Ovary (tissue), 3 donors: ENCODE results near the gene KCNG2.

Source experiments
- CTCF ChIP-seq, 3 donors: fragments of 450-650 bp in 2 of 3; fragments of 200-600 bp in 1 of 3; IDR thresholded peaks; one replicate each; pipeline versions ENCODE4 v1.5.1 to v1.8.0; 2016 to 2022; ENCODE audit warnings: antibody characterized with exemption in 3 of 3, mild to moderate bottlenecking in 1 of 3
- EP300 ChIP-seq: sonication (generic); formaldehyde crosslinking; IDR thresholded peaks from one replicate; pipeline ENCODE4 v1.6.1; 2017; ENCODE audit warnings: antibody characterized with exemption
- POLR2A ChIP-seq: fragments of 450-650 bp; IDR thresholded peaks from one replicate; pipeline ENCODE4 v1.6.1; 2017; ENCODE audit warnings: antibody characterized with exemption, mild to moderate bottlenecking, moderate library complexity
- donor health status: DM: no; HTN: no; CAD: no.

- no peak for TF ChIP-seq CTCF (IDR thresholded peaks at IDR 0.05)
- TF ChIP-seq POLR2A: no peak
- TF ChIP-seq EP300: no peak
These were observed 10.2 kb upstream of the KCNG2 start for GRCh38 chr18:79787527-79787864.
